Stomach smooth muscle (tissue), 2 donors: ENCODE measurements around the gene OAS1.

Experiments used
- H3K27ac ChIP-seq: one replicate; pipeline ENCODE4 v1.7.0; 2013; ENCODE audit warnings: mild to moderate bottlenecking, low read length, inconsistent platforms
- H3K27me3 ChIP-seq, 2 donors: one replicate each; pipeline ENCODE4 v1.7.0; 2013; ENCODE audit warnings: low read length in 2 of 2; ENCODE audit not compliant: insufficient read depth in 2 of 2, control insufficient read depth in 1 of 2
- H3K36me3 ChIP-seq, 2 donors: one replicate each; pipeline ENCODE4 v1.7.0; 2013; ENCODE audit warnings: low read length in 2 of 2; ENCODE audit not compliant: control insufficient read depth in 2 of 2, insufficient read depth in 2 of 2
- H3K4me1 ChIP-seq: one replicate; pipeline ENCODE4 v1.7.0; 2013; ENCODE audit warnings: low read length; ENCODE audit not compliant: control insufficient read depth, insufficient read depth
- H3K4me3 ChIP-seq, 2 donors: one replicate each; pipeline ENCODE4 v1.7.0; 2013; ENCODE audit warnings: low read length in 2 of 2
- H3K9ac ChIP-seq, 2 donors: one replicate each; pipeline ENCODE4 v1.7.0; 2013; ENCODE audit warnings: low read length in 2 of 2, mild to moderate bottlenecking in 1 of 2
- H3K9me3 ChIP-seq, 2 donors: one replicate each; pipeline ENCODE4 v1.7.0; 2013; ENCODE audit warnings: low read length in 2 of 2; ENCODE audit not compliant: control insufficient read depth in 2 of 2
- donor health status: healthy.
- donor health status: Pancreatic carcinoma.

The OAS1 gene

DNA sequence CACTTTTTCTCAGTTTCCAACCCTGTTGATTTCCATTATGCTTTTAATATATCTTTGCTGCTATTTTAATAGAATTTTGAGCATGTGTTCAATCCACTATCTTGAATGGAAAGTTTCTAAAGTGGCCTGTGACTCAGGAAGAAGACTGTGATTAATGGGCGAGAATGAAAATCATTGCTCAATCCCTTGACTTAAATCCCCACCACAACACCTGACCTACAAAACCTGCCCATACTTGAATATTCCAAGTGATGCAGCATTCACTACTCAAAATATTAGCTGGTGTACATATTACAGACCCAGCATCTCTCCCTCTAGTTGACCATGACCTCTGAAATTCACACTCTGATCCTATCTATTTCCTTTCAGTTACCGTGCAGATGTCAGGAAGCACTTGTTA, 30.2 kb downstream of the OAS1 start:
- no peak overlapping the region for H3K9ac ChIP-seq
- H3K4me3 ChIP-seq: no peak overlapping the region
- H3K36me3 ChIP-seq: no peaks in the 10 kb centered on the region
- no peak overlapping the region for H3K27ac ChIP-seq
- no peaks in the 10 kb centered on the region for H3K9me3 ChIP-seq
- peaks cover 17% of the 10 kb centered on the region for H3K4me1 ChIP-seq
- H3K27me3 ChIP-seq: no peaks in the 10 kb centered on the region

DNA sequence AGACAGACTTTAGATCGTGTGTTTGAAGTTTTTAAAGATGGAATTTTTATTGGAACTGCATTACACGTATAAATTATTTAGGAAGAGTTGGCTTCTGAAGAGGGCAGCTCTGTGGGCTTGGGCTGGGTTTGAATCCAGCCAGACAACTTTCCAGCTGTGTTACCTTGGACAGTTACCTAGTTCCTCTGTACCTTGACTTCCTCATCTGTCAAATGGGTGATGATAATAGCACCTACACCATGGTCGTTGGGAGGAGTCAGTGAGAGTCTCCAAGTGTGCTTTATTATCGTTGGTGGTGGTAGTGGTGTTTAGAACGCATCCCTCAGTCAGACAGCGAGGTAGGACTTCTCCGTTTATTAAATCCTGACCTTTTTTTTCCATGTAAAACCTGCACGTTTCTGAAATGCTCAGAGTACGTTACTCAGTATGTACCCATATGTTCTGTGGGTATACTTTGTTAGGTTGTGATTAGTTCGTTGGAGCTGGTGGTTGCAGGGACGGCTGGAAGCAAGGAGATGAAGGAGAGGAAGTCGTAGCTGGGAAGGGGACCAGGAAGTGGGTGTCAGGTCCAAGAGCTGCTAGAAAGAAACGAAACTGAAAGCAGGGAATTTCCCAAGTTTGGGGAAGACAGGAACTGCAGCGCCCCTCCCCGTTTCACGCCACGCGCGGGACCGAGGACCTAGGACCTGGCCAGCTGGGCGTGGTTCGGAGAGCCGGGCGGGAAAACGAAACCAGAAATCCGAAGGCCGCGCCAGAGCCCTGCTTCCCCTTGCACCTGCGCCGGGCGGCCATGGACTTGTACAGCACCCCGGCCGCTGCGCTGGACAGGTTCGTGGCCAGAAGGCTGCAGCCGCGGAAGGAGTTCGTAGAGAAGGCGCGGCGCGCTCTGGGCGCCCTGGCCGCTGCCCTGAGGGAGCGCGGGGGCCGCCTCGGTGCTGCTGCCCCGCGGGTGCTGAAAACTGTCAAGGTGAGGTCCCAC, 31.3 kb downstream of the OAS1 start, which contains the start of gene OAS3:
Gene OAS3, plus strand, starts transcription at position 734 of the 979 bp plus-strand sequence. Its CDS starts 57 bp downstream, at position 791.
- H3K36me3 ChIP-seq: no peaks in the 10 kb centered on the region
- H3K27ac ChIP-seq: peak within 1 kb of the TSS; percentile 31
- H3K9me3 ChIP-seq: no peaks in the 10 kb centered on the region
- peak within 1 kb of the TSS; percentile 77 to 84 for H3K9ac ChIP-seq
- H3K4me3 ChIP-seq: peak within 1 kb of the TSS; percentile 88 to 92
- peaks cover 17% of the 10 kb centered on the region for H3K4me1 ChIP-seq
- no peaks in the 10 kb centered on the region for H3K27me3 ChIP-seq

- peak overlapping the region; percentile 77 to 84 for H3K9ac ChIP-seq
- no peaks in the 10 kb centered on the region for H3K9me3 ChIP-seq
- H3K27ac ChIP-seq: no peak overlapping the region
- peaks cover 17% of the 10 kb centered on the region for H3K4me1 ChIP-seq
- no peaks in the 10 kb centered on the region for H3K36me3 ChIP-seq
- no peaks in the 10 kb centered on the region for H3K27me3 ChIP-seq
- H3K4me3 ChIP-seq: peak overlapping the region; percentile 88 to 92
Measured at GRCh38 chr12:112938751-112939150, 32.0 kb downstream of the OAS1 start.

DNA sequence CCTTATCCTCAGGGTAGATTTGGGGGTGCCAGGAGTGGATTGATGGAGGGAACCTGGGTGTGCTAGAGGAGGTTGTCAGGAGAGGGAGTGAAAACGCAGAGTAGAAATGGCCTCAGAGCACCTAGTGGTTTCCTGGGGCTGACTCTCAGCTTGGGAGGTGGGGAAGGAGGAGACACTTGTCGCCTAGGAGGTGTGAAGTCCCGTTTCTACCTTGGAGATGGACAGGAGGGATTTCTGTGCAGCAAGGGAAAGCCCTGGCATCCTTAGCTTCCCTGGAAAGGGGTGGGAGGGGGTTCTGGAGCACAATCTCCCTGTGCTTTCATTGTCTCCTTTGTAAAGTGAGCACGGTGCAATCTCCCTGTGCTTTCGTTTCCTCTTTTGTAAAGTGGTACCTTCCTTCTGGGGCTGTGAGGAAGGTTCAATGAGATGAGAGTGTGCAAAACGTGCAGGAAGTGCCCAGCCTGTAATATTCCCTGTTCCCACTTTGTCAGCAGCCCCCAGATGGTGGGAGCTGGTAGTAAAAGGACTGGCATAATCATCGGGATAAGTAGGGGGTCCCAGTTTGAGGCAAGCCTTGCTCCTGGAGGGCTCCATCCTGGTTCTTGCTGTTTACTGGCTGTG, 33.1 kb downstream of the OAS1 start:
- Histone ChIP-seq H3K9me3 (no peaks in the 10 kb centered on the region), H3K9ac (peak overlapping the region in 1 of 2 donors; percentile 13), H3K27me3 (no peaks in the 10 kb centered on the region), H3K4me1 (peaks cover 17% of the 10 kb centered on the region), H3K4me3 (peak overlapping the region in 1 of 2 donors; percentile 8), H3K27ac (no peak overlapping the region), H3K36me3 (no peaks in the 10 kb centered on the region)

DNA sequence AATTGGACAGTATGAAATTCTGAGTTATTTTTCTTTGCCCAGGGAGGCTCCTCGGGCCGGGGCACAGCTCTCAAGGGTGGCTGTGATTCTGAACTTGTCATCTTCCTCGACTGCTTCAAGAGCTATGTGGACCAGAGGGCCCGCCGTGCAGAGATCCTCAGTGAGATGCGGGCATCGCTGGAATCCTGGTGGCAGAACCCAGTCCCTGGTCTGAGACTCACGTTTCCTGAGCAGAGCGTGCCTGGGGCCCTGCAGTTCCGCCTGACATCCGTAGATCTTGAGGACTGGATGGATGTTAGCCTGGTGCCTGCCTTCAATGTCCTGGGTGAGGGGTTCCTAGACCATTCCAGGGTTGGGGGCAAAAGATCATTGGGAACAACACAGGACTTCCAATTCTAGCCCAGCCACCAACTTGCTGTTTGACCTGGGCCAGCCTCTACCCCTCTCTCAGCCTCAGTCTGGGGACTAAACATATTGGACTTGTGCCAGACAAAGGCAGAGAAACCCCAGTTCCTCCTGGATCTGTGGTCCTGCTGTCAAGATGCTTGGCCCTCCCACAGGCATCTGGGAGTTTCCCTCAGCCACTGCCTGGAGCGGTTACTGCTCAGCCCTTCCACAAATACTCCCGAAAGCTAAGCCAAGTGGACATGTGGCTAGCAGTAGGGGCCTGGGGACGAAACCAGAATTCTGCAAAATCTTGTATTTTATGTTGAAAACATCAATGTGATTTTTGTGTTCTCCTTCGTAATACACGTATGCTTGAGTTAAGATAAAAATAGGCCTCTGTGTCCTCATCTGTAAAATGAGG, 35.0 kb downstream of the OAS1 start:
- Histone ChIP-seq H3K9me3 (no peaks in the 10 kb centered on the region), H3K9ac (no peak overlapping the region), H3K36me3 (peaks cover 0 to 1% of the 10 kb centered on the region in 2 donors), H3K4me3 (no peak overlapping the region), H3K27ac (no peak overlapping the region), H3K27me3 (no peaks in the 10 kb centered on the region), H3K4me1 (peaks cover 17% of the 10 kb centered on the region)

GRCh38 chr12:112942572-112942971, 35.8 kb downstream of the OAS1 start:
- peaks cover 17% of the 10 kb centered on the region for H3K4me1 ChIP-seq
- no peak overlapping the region for H3K4me3 ChIP-seq
- no peak overlapping the region for H3K27ac ChIP-seq
- peaks cover 0 to 4% of the 10 kb centered on the region in 2 donors for H3K36me3 ChIP-seq
- H3K9me3 ChIP-seq: no peaks in the 10 kb centered on the region
- H3K9ac ChIP-seq: no peak overlapping the region
- H3K27me3 ChIP-seq: no peaks in the 10 kb centered on the region

GRCh38 chr12:112944024-112944690, 37.4 kb downstream of the OAS1 start:
- H3K36me3 ChIP-seq: peaks cover 0 to 4% of the 10 kb centered on the region in 2 donors
- H3K27me3 ChIP-seq: no peaks in the 10 kb centered on the region
- H3K9me3 ChIP-seq: no peaks in the 10 kb centered on the region
- no peak overlapping the region for H3K4me3 ChIP-seq
- no peak overlapping the region for H3K9ac ChIP-seq
- H3K4me1 ChIP-seq: peaks cover 11% of the 10 kb centered on the region
- H3K27ac ChIP-seq: no peak overlapping the region

DNA sequence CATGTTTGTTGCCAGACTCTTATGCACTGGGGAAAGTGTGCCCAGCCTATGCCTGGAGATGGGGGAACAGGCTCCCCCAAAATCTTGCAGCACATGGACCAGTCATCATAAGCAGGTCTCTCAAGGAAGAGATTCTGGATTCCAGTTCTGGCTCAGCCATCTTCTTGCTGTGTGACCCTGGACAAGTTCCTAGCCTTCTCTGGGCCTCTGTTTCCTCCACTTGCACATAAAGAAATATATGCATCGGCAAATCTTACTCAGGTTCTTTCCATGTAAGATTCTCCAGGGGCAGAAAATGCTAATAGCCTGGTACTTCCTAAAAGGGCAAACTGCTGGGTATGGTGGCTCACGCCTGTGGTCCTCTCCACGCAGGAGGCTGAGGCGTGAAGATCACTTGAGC, 38.8 kb downstream of the OAS1 start:
- Histone ChIP-seq H3K27ac (no peak overlapping the region), H3K4me1 (no peaks in the 10 kb centered on the region), H3K9me3 (no peaks in the 10 kb centered on the region), H3K36me3 (peaks cover 0 to 4% of the 10 kb centered on the region in 2 donors), H3K9ac (no peak overlapping the region), H3K27me3 (no peaks in the 10 kb centered on the region), H3K4me3 (no peak overlapping the region)

DNA sequence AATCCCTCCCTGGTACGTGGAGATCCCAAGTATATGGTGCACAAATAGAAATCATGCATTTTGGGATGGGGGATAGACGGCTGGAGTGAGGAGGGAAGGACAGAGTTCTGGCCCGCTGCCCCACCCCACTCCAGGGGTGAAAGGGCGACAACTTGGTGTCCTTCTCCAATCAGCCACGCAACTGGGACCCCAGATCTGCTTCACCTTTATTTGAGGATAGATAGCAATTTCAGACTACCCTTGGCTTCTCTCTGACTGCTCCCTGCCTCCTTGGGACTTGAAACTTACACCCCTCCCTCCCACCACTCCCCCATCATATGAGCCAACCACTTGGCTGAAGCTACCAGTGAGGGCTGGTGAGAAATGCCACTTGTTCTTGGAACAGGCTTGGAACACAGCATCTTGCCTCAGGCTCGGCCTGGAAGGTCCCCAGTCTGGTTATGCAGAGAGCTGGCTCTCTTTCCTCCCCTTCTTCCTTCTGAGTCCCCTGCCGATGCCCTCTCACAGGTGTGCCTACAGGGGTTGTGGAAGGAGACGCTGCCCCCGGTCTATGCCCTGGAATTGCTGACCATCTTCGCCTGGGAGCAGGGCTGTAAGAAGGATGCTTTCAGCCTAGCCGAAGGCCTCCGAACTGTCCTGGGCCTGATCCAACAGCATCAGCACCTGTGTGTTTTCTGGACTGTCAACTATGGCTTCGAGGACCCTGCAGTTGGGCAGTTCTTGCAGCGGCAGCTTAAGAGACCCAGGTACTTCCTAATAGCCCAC, 39.7 kb downstream of the OAS1 start:
- no peak overlapping the region for H3K4me3 ChIP-seq
- H3K27me3 ChIP-seq: no peaks in the 10 kb centered on the region
- no peaks in the 10 kb centered on the region for H3K9me3 ChIP-seq
- peaks cover 0 to 4% of the 10 kb centered on the region in 2 donors for H3K36me3 ChIP-seq
- no peak overlapping the region for H3K27ac ChIP-seq
- H3K9ac ChIP-seq: no peak overlapping the region
- no peaks in the 10 kb centered on the region for H3K4me1 ChIP-seq
